D721Med (cell line): ENCODE measurements around the gene ACACA.
A peak's percentile ranks its signal among the peaks of the same experiment; 100 is the strongest.

Source experiments
- DNase-seq: peaks from one replicate; pipeline ENCODE4 v3.0.0; 2011; ENCODE audit warnings: low spot score; ENCODE audit not compliant: insufficient read length
- FAIRE-seq: peaks from 2 replicates; lab custom pipeline; 2011; peaks lifted over from hg19 to GRCh38; lab: Jason Lieb, UNC
- CTCF ChIP-seq: IDR thresholded peaks from 2 replicates; pipeline ENCODE4 v1.5.1; 2012; ENCODE audit warnings: mild to moderate bottlenecking, control low read depth; ENCODE audit not compliant: insufficient read depth; ENCODE audit errors: missing control alignments

Gene ACACA

GRCh38 chr17:37051833-37052232, 354.8 kb downstream of the ACACA start:
- FAIRE-seq (no peak), DNase-seq (no peak)
- no peak for TF ChIP-seq CTCF

GRCh38 chr17:37051381-37051780, 355.3 kb downstream of the ACACA start:
- FAIRE-seq (no peak), DNase-seq (no peak)
- no peak for TF ChIP-seq CTCF

GRCh38 chr17:37050920-37051319, 355.7 kb downstream of the ACACA start:
- no peak for TF ChIP-seq CTCF
- DNase-seq (no peak), FAIRE-seq (no peak)

GRCh38 chr17:37048811-37049210, 357.8 kb downstream of the ACACA start:
- DNase-seq (no peak), FAIRE-seq (no peak)
- TF ChIP-seq CTCF = no peak

GRCh38 chr17:37047631-37048104, 359.0 kb downstream of the ACACA start:
- DNase-seq (peak; percentile 57), FAIRE-seq (no peak)
- TF ChIP-seq CTCF = peak; percentile 98

GRCh38 chr17:37045351-37045922, 361.2 kb downstream of the ACACA start:
- DNase-seq (no peak), FAIRE-seq (no peak)
- TF ChIP-seq CTCF = no peak

- no peak for TF ChIP-seq CTCF
- FAIRE-seq = no peak
- DNase-seq = no peak
These were observed 363.4 kb downstream of the ACACA start for GRCh38 chr17:37043201-37043600.
